Osteocyte (in vitro differentiated cells): Measurements from ENCODE around the gene STK17A. TPM values are rescaled to one million over a fixed set of nuclear protein-coding genes. Genes with fewer than 3 reads are reported as not detected.

Experiments used
- DNase-seq: peaks from one replicate; pipeline ENCODE4 v3.0.0; 2021; ENCODE audit warnings: mixed read lengths; ENCODE audit not compliant: unreplicated experiment; ENCODE audit errors: extremely low spot score
- H3K27ac Mint-ChIP-seq: one replicate; pipeline ENCODE4 v1.8.0; 2021; ENCODE audit warnings: mild to moderate bottlenecking, mixed read lengths; ENCODE audit not compliant: unreplicated experiment
- H3K27me3 Mint-ChIP-seq: one replicate; pipeline ENCODE4 v1.8.0; 2021; ENCODE audit warnings: mixed read lengths; ENCODE audit not compliant: unreplicated experiment
- H3K36me3 Mint-ChIP-seq: one replicate; pipeline ENCODE4 v1.8.0; 2021; ENCODE audit warnings: mixed read lengths; ENCODE audit not compliant: unreplicated experiment
- H3K4me1 Mint-ChIP-seq: one replicate; pipeline ENCODE4 v1.8.0; 2021; ENCODE audit warnings: mixed read lengths; ENCODE audit not compliant: unreplicated experiment
- H3K4me3 Mint-ChIP-seq: one replicate; pipeline ENCODE4 v1.8.0; 2021; ENCODE audit warnings: mild to moderate bottlenecking, moderate library complexity, mixed read lengths; ENCODE audit not compliant: unreplicated experiment
- H3K9me3 Mint-ChIP-seq: one replicate; pipeline ENCODE4 v1.8.0; 2021; ENCODE audit warnings: mixed read lengths; ENCODE audit not compliant: unreplicated experiment
- CTCF ChIP-seq: fragments of 200-600 bp; sonication (generic); IDR thresholded peaks from 2 replicates; pipeline ENCODE4 v1.5.0; 2021; ENCODE audit warnings: antibody characterized with exemption, mild to moderate bottlenecking, moderate library complexity
- total RNA-seq: library from RNA; stranded (reverse); gene quantifications from 2 replicates; pipeline ENCODE4 v1.2.1, GENCODE V29; 2021

Gene STK17A
- total RNA-seq, 1 donor from 2014 or later, result 12.6 TPM

- Mint-ChIP-seq H3K4me1 (peaks cover 6% of the 10 kb centered on the region), H3K9me3 (no peaks in the 10 kb centered on the region), H3K27ac (no peak overlapping the region), H3K27me3 (no peaks in the 10 kb centered on the region), H3K36me3 (peaks cover 22% of the 10 kb centered on the region), H3K4me3 (no peak overlapping the region)
- no peak for TF ChIP-seq CTCF
- DNase-seq, result no peak
Measured at GRCh38 chr7:43619213-43620012, 36.5 kb downstream of the STK17A start.

GRCh38 chr7:43621729-43622448 is 39.0 kb downstream of the STK17A start:
- no peak for DNase-seq
- Mint-ChIP-seq H3K4me3 (no peak overlapping the region), H3K27ac (peak overlapping the region; percentile 2), H3K4me1 (peaks cover 7% of the 10 kb centered on the region), H3K36me3 (peaks cover 18% of the 10 kb centered on the region), H3K9me3 (no peaks in the 10 kb centered on the region), H3K27me3 (no peaks in the 10 kb centered on the region)
- TF ChIP-seq CTCF, result no peak

- peaks cover 7% of the 10 kb centered on the region for H3K4me1 Mint-ChIP-seq
- no peak overlapping the region for H3K4me3 Mint-ChIP-seq
- no peak overlapping the region for H3K27ac Mint-ChIP-seq
- peaks cover 28% of the 10 kb centered on the region for H3K36me3 Mint-ChIP-seq
- TF ChIP-seq CTCF, result no peak
- no peaks in the 10 kb centered on the region for H3K9me3 Mint-ChIP-seq
- no peaks in the 10 kb centered on the region for H3K27me3 Mint-ChIP-seq
- no peak for DNase-seq
Measured at GRCh38 chr7:43624156-43624555, 41.2 kb downstream of the STK17A start.

- H3K36me3 Mint-ChIP-seq, result peaks cover 31% of the 10 kb centered on the region
- H3K4me1 Mint-ChIP-seq, result peaks cover 7% of the 10 kb centered on the region
- no peak overlapping the region for H3K27ac Mint-ChIP-seq
- H3K9me3 Mint-ChIP-seq, result no peaks in the 10 kb centered on the region
- TF ChIP-seq CTCF, result no peak
- no peaks in the 10 kb centered on the region for H3K27me3 Mint-ChIP-seq
- no peak overlapping the region for H3K4me3 Mint-ChIP-seq
- no peak for DNase-seq
Measured at GRCh38 chr7:43625453-43625852, 42.5 kb downstream of the STK17A start.

GRCh38 chr7:43625980-43626379 is 43.1 kb downstream of the STK17A start:
- H3K4me1 Mint-ChIP-seq, result peaks cover 10% of the 10 kb centered on the region
- H3K36me3 Mint-ChIP-seq, result peaks cover 31% of the 10 kb centered on the region
- H3K27me3 Mint-ChIP-seq, result no peaks in the 10 kb centered on the region
- DNase-seq, result no peak
- TF ChIP-seq CTCF, result no peak
- no peak overlapping the region for H3K27ac Mint-ChIP-seq
- no peak overlapping the region for H3K4me3 Mint-ChIP-seq
- no peaks in the 10 kb centered on the region for H3K9me3 Mint-ChIP-seq
